Measurements from ENCODE around the gene MORC4.

Gene MORC4

DNA sequence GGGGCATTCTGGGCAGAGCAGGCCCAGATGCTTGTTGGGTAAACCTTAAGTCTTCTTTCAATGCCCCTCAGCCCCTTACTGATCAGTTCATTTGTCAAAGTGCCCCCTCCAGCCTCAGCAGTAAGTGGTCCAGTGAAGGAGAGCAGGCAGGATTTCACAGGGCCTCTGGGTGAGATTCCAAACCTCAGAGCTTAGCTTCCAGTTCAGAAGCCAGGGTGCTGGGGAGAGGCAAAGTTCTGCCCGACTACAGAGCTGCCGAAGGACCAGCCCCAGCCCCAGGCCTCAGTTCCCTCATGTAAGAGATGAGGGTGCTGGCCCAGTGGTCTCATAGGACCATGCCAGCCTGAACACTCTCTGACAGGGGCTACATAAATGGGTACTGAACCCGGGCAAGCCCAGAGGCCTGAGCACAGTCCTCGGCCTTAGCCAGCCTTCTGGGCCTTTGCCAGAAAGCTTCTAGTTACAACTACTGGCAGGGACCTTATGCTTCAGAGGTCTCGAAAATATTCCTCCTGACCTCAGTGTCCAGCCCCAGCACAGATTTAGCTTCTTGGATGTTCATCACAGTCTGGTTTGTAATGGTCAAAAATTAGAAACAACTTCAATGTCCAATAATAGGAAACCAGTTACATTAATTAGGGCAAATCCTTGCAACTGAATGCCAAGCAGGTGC is 96.0 kb downstream of the MORC4 start:
- DNase-seq = no peak

GRCh38 chrX:106903291-106903824 is 96.7 kb downstream of the MORC4 start, which contains the start of gene RIPPLY1:
Gene RIPPLY1 (minus strand): TSS chrX:106903341. CDS start chrX:106903287, 54 bp downstream.
- no peak for DNase-seq

DNA sequence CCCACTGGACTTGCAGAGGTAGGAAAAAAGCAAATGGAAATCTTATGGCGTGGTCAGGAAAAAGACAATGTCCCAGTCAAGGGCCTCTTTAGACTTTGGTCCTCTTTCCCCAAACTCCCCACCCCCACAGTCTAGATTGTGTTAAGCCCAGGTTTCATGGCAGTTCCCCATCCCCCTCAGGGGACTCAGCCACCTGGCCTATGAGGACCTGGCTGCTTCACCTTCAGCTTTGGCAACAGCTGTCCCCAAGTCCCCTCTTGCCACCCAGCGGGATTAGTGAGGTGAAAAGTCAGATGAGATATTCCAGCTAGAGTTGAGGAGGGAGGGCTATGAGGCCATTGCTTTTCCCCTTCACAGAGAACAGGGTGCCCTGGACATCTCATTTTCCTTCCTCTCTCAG is 97.3 kb downstream of the MORC4 start:
- no peak for DNase-seq

DNA sequence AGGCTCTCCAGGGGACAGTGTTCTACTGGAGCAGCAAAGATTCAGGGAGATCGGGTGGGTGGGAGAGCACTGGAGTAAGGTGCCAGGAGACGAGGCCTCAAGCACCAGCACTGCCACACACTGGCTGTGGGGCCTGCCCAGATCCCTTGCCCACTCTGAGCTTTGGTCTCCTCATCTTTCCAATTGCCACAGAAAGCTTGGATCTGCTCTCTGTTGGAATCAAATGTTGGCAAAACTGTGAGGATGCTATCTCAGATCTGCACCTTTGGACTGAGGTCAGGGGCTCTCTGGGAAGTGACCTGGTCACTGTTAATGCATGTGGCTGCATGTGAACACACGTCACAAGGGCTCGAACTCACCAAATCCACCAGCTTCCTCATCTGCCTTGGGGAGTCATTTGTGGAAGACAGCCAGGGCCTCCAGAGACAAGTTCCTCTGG is 98.2 kb downstream of the MORC4 start:
- no peak for DNase-seq

GRCh38 chrX:106901341-106901740 is 98.7 kb downstream of the MORC4 start:
- no peak for DNase-seq

DNA sequence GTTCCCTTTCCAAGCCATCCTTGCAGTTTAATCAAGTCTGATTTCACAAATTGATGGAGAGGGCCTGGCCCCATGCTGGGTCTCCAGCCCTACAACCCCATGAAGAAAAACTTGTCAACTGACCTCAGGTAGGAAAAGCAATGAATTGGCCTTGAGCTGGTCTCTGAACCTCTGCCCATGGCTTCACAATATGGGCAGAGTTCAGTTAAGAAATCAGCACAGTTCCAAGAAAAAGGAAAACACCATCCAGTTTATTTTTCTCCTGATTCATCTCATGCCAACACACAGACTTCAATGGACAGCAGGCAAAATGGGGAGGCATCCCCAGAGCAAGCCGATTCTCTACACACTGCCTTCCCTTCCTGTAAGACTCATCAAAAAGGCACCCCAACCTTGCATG is 100.2 kb downstream of the MORC4 start:
- DNase-seq = no peak

GRCh38 chrX:106899276-106899675 is 100.7 kb downstream of the MORC4 start:
- DNase-seq = no peak

GRCh38 chrX:106898462-106898861 is 101.5 kb downstream of the MORC4 start:
- DNase-seq = no peak

- DNase-seq = no peak
Measured at GRCh38 chrX:106897259-106897658, 102.8 kb downstream of the MORC4 start.

DNA sequence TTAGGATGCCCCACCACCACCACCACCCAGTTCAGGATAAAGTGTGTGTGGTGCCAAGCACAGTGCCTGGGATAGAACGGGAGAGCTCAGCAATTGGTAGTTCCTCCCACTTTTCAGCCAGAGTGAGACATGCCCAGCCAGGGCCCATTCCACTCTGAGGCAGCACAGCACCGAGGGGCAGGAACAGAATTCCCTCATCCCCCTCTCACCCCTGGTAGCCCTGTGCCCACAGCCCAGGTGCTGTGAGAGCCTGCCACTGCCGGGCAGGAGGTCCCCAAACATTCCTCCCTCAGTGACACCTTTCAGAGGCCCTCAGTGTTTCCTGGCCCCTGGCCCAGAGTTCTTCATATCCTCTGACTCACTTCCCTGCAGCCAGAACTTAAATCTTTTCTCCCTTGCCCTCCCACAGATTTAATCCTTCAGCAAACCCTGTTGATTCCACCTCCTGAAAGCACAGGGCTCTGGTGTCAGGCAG is 105.0 kb downstream of the MORC4 start:
- no peak for DNase-seq

GRCh38 chrX:106894392-106894909 is 105.6 kb downstream of the MORC4 start:
- peak; percentile 54 for DNase-seq

GRCh38 chrX:106891762-106892460 is 108.1 kb downstream of the MORC4 start:
- DNase-seq = no peak
